Subcutaneous preadipocyte (primary cell): ENCODE data around the gene RALGDS. TPM values are rescaled to one million over a fixed set of nuclear protein-coding genes. Genes with fewer than 3 reads are reported as not detected.

Source experiments
- small RNA-seq: library from RNA; depleted of rRNA; stranded (forward); fragments of <200 nt; gene quantifications from one replicate; pipeline ENCODE3, GENCODE V24; 2012
- total RNA-seq: library from RNA; depleted of rRNA; stranded (reverse); fragments of >200 nt; gene quantifications from 2 replicates; pipeline ENCODE4 v1.2.3, GENCODE V29; 2012

RALGDS gene
- total RNA-seq, result 19.9 and 21.7 TPM in 2 replicates

DNA sequence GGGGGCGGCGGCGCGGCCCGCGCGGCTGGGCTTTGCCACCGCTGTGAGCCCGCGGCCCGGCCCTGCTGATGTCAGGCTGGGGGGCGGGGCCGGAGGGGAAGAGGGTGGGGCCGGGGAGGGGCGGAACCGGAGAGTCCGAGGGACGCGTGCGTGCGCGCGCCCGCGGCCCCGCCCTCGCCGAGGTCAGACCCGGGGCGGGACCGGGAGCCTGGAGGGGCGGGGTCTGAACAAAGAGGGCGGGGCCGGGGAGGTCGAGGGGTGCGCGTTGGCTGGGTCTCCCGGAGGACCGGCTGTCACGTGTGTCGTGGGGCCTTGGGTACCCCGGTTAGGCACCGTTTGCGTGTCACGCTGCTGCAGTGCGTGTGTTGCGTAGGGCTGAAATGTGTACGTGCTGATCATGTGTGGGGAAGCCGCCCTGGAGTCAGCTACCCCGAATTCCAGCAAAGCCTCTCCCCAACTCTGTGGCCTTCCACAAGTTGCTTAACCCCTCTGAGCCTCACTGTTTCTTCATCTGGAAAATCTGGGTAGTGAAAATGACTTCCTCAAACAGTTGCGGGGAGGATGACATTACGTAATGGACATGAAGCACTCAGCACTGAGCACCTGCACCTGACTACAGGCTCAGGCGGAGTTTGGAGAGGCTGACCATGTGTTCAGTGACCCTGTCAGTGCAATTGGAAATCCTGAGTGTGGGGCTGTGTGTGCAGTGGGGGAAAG lies at the start of gene RALGDS:
Gene RALGDS, minus strand, starts transcription at position 43 of the 717 bp plus-strand sequence. CDS start 86 bp downstream, outside the sequence.

DNA sequence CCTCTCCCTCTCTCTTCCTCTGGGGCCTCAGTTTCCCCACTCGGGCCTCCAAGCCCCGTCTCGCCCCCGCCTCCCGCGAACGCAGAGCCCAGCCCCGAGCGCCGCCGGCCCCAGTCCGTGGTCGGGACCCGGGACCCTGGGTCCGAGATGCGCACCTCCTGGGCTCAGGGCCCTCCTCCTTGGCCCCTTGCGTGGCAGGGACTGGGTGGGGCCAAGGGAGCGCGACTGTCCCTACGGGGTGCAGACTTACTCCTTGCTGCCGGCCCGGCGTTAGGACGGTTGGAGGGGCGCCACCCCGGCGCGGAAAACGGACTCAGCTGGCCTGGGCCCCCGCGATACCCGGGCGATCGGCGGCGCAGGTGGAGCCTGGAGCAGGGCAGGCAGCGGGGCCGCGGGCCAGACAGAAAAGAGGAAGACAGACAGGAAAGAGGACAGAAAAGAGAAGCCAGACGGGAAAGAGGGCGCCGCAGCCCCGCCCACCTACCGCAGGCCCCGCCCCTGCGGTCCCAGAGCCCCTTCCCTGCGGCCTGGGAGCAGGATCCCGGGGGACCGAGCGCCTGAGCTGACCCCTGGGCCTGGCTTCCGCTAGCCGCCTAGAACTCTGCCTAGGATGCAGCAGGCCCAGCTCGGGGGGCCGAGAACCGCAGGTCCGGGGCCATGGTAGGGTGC lies 42.6 kb upstream of the RALGDS start, which contains the start of gene GBGT1:
Gene GBGT1, minus strand, starts transcription at position 411 of the 669 bp plus-strand sequence. CDS start 1,502 bp downstream, outside the sequence.

DNA sequence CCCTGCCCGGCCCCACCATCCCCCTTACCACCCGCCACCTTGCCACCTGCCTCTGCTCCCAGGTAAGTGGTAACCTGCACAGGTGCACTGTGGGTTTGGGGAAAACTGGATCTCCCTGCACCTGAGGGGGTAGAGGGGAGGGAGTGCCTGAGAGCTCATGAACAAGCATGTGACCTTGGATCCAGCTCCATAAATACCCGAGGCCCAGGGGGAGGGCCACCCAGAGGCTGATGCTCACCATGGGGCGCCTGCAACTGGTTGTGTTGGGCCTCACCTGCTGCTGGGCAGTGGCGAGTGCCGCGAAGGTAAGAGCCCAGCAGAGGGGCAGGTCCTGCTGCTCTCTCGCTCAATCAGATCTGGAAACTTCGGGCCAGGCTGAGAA lies 59.3 kb downstream of the RALGDS start, which contains the start of gene CEL:
Gene CEL, plus strand, starts transcription at position 218 of the 382 bp plus-strand sequence. Its CDS starts 22 bp downstream, at position 240.

Small RNA genes within 50 kb of the gene (small RNA-seq; reads per million reads assigned to genes)
- 3.1 reads per million, percentile 88 among the genes with 10 or more reads in this experiment for gene MIR6877

Other genes with a start within 250 kb of the RALGDS start
- gene AK8, start 243.0 kb downstream of the RALGDS start, total RNA-seq, result 0.73 and 0.78 TPM in 2 replicates
- 2.3 and 3.3 TPM in 2 replicates for gene SPACA9, start 242.3 kb downstream of the RALGDS start, total RNA-seq
- gene TSC1, start 176.6 kb downstream of the RALGDS start, total RNA-seq, result 51.4 and 61.4 TPM in 2 replicates
- gene GFI1B, start 142.5 kb downstream of the RALGDS start, total RNA-seq, result not detected in 2 replicates
- 37.8 and 50.4 TPM in 2 replicates for gene GTF3C5, start 90.2 kb downstream of the RALGDS start, total RNA-seq
- 0.20 and 0.37 TPM in 2 replicates for gene CEL, start 59.3 kb downstream of the RALGDS start, total RNA-seq
- 1.8 TPM in 2 replicates for gene GBGT1, start 42.7 kb upstream of the RALGDS start, total RNA-seq
- gene OBP2B, start 88.0 kb upstream of the RALGDS start, total RNA-seq, result not detected in 2 replicates
- not detected in 2 replicates for gene ABO, start 154.0 kb upstream of the RALGDS start, total RNA-seq
- 6.6 and 8.8 TPM in 2 replicates for gene SURF6, start 214.9 kb upstream of the RALGDS start, total RNA-seq
- 13.6 and 16.8 TPM in 2 replicates for gene MED22, start 226.9 kb upstream of the RALGDS start, total RNA-seq
- 1,530 and 2,826 TPM in 2 replicates for gene RPL7A, start 227.0 kb upstream of the RALGDS start, total RNA-seq
- gene SURF1, start 235.2 kb upstream of the RALGDS start, total RNA-seq, result 16.8 and 22.8 TPM in 2 replicates
- gene SURF2, start 235.3 kb upstream of the RALGDS start, total RNA-seq, result 13.6 and 16.0 TPM in 2 replicates